A673 (cell line): ENCODE data around the gene EXT2.

Source experiments
- EZH2 ChIP-seq: fragments of 200-600 bp; sonication (generic); IDR thresholded peaks from 2 replicates; pipeline ENCODE4 v1.6.1; 2017; ENCODE audit warnings: borderline replicate concordance, low read depth, mild to moderate bottlenecking, mixed read lengths, antibody characterized with exemption, low read length; ENCODE audit not compliant: poor library complexity, severe bottlenecking
- TF ChIP-seq, protein P1 (sequence below): fragments of 300-800, 200-600 bp; sonication (generic); conservative IDR thresholded peaks from 2 replicates; pipeline ENCODE4 v1.5.1; 2017; ENCODE audit warnings: low read depth, mild to moderate bottlenecking, antibody characterized with exemption, low read length, moderate library complexity, mixed read lengths

DNA sequence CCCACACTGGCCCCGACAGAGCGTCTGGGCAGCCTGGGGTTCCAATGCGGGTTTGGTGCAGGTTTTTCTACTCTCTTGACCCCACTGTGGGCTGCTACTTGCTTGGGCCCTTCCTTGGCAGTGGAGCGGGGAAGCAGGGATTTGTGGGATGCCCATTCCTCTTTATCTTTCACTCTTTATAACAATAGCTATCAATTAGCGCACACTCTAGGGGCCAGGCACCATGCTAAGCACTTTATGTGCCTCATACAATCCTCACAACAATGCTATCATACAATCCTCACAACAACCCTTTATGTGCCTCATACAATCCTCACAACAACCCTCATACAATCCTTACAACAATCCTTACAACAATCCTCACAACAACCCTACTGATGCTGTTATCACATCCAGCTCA, 16.7 kb upstream of the EXT2 start:
- TF ChIP-seq, protein P1, sequence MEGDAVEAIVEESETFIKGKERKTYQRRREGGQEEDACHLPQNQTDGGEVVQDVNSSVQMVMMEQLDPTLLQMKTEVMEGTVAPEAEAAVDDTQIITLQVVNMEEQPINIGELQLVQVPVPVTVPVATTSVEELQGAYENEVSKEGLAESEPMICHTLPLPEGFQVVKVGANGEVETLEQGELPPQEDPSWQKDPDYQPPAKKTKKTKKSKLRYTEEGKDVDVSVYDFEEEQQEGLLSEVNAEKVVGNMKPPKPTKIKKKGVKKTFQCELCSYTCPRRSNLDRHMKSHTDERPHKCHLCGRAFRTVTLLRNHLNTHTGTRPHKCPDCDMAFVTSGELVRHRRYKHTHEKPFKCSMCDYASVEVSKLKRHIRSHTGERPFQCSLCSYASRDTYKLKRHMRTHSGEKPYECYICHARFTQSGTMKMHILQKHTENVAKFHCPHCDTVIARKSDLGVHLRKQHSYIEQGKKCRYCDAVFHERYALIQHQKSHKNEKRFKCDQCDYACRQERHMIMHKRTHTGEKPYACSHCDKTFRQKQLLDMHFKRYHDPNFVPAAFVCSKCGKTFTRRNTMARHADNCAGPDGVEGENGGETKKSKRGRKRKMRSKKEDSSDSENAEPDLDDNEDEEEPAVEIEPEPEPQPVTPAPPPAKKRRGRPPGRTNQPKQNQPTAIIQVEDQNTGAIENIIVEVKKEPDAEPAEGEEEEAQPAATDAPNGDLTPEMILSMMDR: no peak
- TF ChIP-seq EZH2: no peak
